Erythroblast (primary cell): ENCODE measurements around the gene LY6G5C.

ENCODE experiments used
- GATA1 ChIP-seq: IDR thresholded peaks from 2 replicates; pipeline ENCODE4 v1.6.1; 2011; ENCODE audit warnings: low read depth, mild to moderate bottlenecking, control low read depth, low read length, moderate library complexity
- POLR2A ChIP-seq: IDR thresholded peaks from 2 replicates; pipeline ENCODE4 v1.6.1; 2011; ENCODE audit warnings: mild to moderate bottlenecking, low read length

- TF ChIP-seq POLR2A (no peak), GATA1 (no peak)
Measured at GRCh38 chr6:31728767-31729514, 48.1 kb upstream of the LY6G5C start, which contains the start of gene DDAH2.
